MCF 10A (cell line): ENCODE results near the gene CEMIP. TPM values are rescaled to one million over a fixed set of nuclear protein-coding genes. Genes with fewer than 3 reads are reported as not detected.

Experiments
- BruUV-seq: library from RNA; stranded (reverse); fragments of 400-500 nt; replicated peaks from 2 replicates; lab custom pipeline; 2021; lab: Mats Ljungman, UMichigan
- CTCF ChIA-PET: fragments of 300-600 bp; sonication (Branson Sonifier 250); formaldehyde crosslinking; extraction: SDS; loops from one replicate; lab custom pipeline; 2021; ENCODE audit warnings: antibody characterized with exemption, inconsistent platforms; lab: Yijun Ruan, JAX
- POLR2A ChIA-PET: fragments of 300-600, 350-650 bp; sonication (Branson Sonifier 250); formaldehyde crosslinking; extraction: SDS; loops from one replicate; lab custom pipeline; 2020; ENCODE audit warnings: antibody characterized with exemption, inconsistent platforms; lab: Yijun Ruan, JAX
- DNase-seq: peaks from one replicate; pipeline ENCODE4 v3.0.0-alpha.2; 2018; ENCODE audit not compliant: unreplicated experiment
- H3K27ac Mint-ChIP-seq: one replicate; pipeline ENCODE4 v1.8.0; 2022; ENCODE audit warnings: mild to moderate bottlenecking, low read depth, mixed read lengths; ENCODE audit not compliant: unreplicated experiment
- H3K27me3 Mint-ChIP-seq: one replicate; pipeline ENCODE4 v1.8.0; 2022; ENCODE audit warnings: mixed read lengths; ENCODE audit not compliant: insufficient read depth, unreplicated experiment
- H3K36me3 Mint-ChIP-seq: one replicate; pipeline ENCODE4 v1.8.0; 2022; ENCODE audit warnings: mild to moderate bottlenecking, moderate library complexity, mixed read lengths; ENCODE audit not compliant: insufficient read depth, unreplicated experiment
- H3K4me1 Mint-ChIP-seq: one replicate; pipeline ENCODE4 v1.8.0; 2022; ENCODE audit warnings: mixed read lengths; ENCODE audit not compliant: insufficient read depth, unreplicated experiment
- H3K4me3 Mint-ChIP-seq: one replicate; pipeline ENCODE4 v1.8.0; 2022; ENCODE audit warnings: mild to moderate bottlenecking, moderate library complexity, mixed read lengths; ENCODE audit not compliant: unreplicated experiment
- H3K9me3 Mint-ChIP-seq: one replicate; pipeline ENCODE4 v1.8.0; 2022; ENCODE audit warnings: mixed read lengths; ENCODE audit not compliant: unreplicated experiment
- intact Hi-C: fragments of 100-400 bp; cut with micrococcal nuclease; formaldehyde crosslinking; loops from 2 replicates; pipeline ENCODE4 v1.14.1; 2022
- total RNA-seq: library from RNA; stranded (reverse); gene quantifications from 2 replicates; pipeline ENCODE4 v1.2.3, GENCODE V29; 2022
- TF ChIP-seq, protein P1 (sequence below): fragments of 200-600 bp; IDR thresholded peaks from one replicate; pipeline ENCODE4 v1.8.0; 2022; ENCODE audit warnings: antibody characterized with exemption, mild to moderate bottlenecking; ENCODE audit not compliant: unreplicated experiment

CEMIP gene
- total RNA-seq, 1 experiment from 2014 or later = 0.14 TPM

DNA sequence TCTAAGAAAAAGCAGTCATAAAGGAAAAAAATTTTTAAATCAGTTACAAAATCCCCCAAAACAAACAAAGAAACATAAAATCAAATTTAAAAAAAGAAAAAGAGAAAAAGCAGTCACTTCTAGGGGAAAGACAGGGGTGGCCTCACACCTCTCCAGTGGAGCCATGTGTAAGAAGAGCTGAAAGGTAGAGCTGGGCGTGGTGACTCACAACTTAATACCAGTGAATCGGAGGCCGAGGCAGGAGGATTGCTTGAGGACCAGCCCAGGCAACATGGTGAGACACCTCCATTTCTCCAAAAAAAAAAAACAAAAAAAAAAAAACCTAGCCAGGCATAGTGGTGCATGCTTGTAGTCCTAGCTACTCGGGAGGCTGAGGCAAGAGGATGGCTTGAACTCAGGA is 195.7 kb downstream of the CEMIP start:
- CTCF ChIA-PET = interaction anchor here (0.5 to 1.6 kb wide), 11 partner anchors 11 to 1778 kb away, joined by 3 to 13 read pairs (median 4); partner anchors contain the start of gene CEMIP
- Mint-ChIP-seq H3K4me1 (peaks cover 6% of the 10 kb centered on the region), H3K4me3 (no peak overlapping the region), H3K9me3 (no peaks in the 10 kb centered on the region), H3K27ac (no peak overlapping the region), H3K27me3 (no peaks in the 10 kb centered on the region), H3K36me3 (peaks cover 32% of the 10 kb centered on the region)
- TF ChIP-seq, protein P1, sequence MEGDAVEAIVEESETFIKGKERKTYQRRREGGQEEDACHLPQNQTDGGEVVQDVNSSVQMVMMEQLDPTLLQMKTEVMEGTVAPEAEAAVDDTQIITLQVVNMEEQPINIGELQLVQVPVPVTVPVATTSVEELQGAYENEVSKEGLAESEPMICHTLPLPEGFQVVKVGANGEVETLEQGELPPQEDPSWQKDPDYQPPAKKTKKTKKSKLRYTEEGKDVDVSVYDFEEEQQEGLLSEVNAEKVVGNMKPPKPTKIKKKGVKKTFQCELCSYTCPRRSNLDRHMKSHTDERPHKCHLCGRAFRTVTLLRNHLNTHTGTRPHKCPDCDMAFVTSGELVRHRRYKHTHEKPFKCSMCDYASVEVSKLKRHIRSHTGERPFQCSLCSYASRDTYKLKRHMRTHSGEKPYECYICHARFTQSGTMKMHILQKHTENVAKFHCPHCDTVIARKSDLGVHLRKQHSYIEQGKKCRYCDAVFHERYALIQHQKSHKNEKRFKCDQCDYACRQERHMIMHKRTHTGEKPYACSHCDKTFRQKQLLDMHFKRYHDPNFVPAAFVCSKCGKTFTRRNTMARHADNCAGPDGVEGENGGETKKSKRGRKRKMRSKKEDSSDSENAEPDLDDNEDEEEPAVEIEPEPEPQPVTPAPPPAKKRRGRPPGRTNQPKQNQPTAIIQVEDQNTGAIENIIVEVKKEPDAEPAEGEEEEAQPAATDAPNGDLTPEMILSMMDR = no peak
- BruUV-seq = no TSS peak
- POLR2A ChIA-PET = interaction anchor here (0.7 to 1.6 kb wide), 5 partner anchors 14 to 407 kb away, joined by 3 to 5 read pairs (median 3); partner anchors contain the start of genes ABHD17C and MESD
- intact Hi-C loops = loop anchor here (5.0 kb wide), 1 partner anchor 292 kb away; no protein-coding TSS in a partner anchor
- no peak for DNase-seq

DNA sequence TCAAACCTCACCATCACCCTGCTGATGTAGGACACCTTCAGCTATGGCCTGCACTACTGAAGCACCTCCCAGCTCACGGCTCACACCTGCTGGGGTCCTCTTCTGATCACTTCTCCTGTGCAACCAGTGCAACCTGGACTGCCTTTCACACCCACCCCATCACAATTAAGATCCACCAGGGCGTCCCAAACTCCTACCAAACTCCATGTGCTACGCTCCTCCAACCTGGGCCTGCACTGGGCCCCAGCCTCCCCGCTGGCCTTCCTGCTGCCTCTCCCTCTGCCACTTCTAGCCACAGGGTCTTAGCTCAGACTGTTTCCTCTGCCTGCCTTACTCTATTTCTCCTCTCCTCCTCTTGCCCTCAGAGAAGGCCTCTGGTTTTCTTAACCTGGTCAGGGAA is 197.7 kb downstream of the CEMIP start:
- H3K36me3 Mint-ChIP-seq = peaks cover 47% of the 10 kb centered on the region

DNA sequence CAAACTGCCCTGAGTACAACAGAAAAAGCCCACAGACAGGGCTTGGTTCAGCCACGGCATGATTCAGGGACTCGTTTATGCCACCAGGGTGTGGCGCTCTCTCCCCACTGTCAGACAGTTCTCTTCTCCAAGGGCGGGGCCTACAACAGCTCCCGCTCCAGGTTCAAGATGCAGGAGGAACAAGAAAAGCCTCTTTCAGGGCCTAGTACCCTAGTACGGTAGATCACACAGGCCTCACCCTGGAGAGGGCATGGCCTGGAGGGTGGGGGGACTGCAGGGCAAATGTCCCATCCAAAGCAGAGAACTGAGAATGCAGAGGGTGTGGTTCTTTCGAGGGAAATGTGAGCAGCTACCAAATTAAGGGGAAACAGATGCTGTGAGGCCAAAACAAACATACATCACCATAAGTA is 198.5 kb downstream of the CEMIP start:
- POLR2A ChIA-PET = interaction anchor here (0.9 kb wide), 1 partner anchor 277 kb away, joined by 3 read pairs; no protein-coding TSS in a partner anchor
- Mint-ChIP-seq H3K36me3 (peaks cover 51% of the 10 kb centered on the region), H3K4me3 (no peak overlapping the region), H3K27ac (no peak overlapping the region), H3K4me1 (peaks cover 6% of the 10 kb centered on the region), H3K9me3 (no peaks in the 10 kb centered on the region), H3K27me3 (no peaks in the 10 kb centered on the region)
- no TSS peak for BruUV-seq
- CTCF ChIA-PET = interaction anchor here (0.6 to 1.8 kb wide), 5 partner anchors 59 to 289 kb away, joined by 3 to 19 read pairs (median 4); partner anchors contain the start of gene CEMIP
- intact Hi-C loops = loop anchor here (5.0 kb wide), 1 partner anchor 290 kb away; no protein-coding TSS in a partner anchor
- TF ChIP-seq, protein P1 = no peak
- peak; percentile 30 for DNase-seq

More for the DNA sequence above, 197.7 kb downstream of the CEMIP start:
- TF ChIP-seq, protein P1 = no peak
- POLR2A ChIA-PET = interaction anchor here (0.9 kb wide), 1 partner anchor 278 kb away, joined by 3 read pairs; no protein-coding TSS in a partner anchor
- intact Hi-C loops = loop anchor here (5.0 kb wide), 1 partner anchor 290 kb away; no protein-coding TSS in a partner anchor
- H3K27ac Mint-ChIP-seq = peak overlapping the region; percentile 80
- H3K9me3 Mint-ChIP-seq = no peaks in the 10 kb centered on the region
- CTCF ChIA-PET = interaction anchor here (0.8 to 1.8 kb wide), 5 partner anchors 11 to 290 kb away, joined by 3 to 19 read pairs (median 4); partner anchors contain the start of gene CEMIP
- peaks cover 6% of the 10 kb centered on the region for H3K4me1 Mint-ChIP-seq
- no peak overlapping the region for H3K4me3 Mint-ChIP-seq
- no peak for DNase-seq
- no peaks in the 10 kb centered on the region for H3K27me3 Mint-ChIP-seq
- no TSS peak for BruUV-seq

DNA sequence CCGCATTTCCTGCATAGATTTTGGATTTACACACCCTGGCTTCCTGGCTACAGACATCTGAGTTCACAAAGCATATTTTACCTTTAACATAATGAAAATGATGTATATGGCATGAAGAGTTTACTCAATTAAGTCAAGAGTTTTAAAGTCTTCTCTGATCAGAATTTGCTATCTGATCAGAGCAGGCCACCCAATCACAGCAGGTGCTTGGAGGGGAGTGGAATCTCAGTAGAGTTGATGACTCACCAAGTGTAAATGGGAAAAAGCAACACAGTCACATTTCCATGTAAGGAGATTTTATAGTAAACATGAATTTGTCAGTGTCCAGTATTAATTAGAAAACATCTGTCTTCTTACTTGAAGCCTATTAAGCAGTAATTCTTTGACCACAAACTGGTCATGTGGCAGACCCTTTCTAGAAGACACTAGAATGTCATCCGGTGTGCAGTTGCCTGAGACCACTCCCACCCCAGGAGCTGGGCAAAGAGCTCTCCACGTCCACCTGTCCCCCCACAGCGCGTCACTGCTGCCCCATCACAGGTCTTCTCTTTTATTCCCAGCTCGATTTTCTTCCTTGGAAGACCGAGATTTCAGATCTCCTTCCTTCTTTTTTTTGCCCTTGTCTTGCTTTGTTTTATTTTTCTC is 199.6 kb downstream of the CEMIP start:
- no peaks in the 10 kb centered on the region for H3K9me3 Mint-ChIP-seq
- no peak overlapping the region for H3K4me3 Mint-ChIP-seq
- H3K27ac Mint-ChIP-seq = peak overlapping the region; percentile 2
- TF ChIP-seq, protein P1 = no peak
- POLR2A ChIA-PET = interaction anchor here (0.6 to 1.2 kb wide), 3 partner anchors 9 to 198 kb away, joined by 3 to 4 read pairs (median 3); no protein-coding TSS in a partner anchor
- no peak for DNase-seq
- BruUV-seq = TSS peak; percentile 69
- intact Hi-C loops = loop anchor here (5.0 kb wide), 1 partner anchor 288 kb away; no protein-coding TSS in a partner anchor
- peaks cover 51% of the 10 kb centered on the region for H3K36me3 Mint-ChIP-seq
- peaks cover 11% of the 10 kb centered on the region for H3K4me1 Mint-ChIP-seq
- no peaks in the 10 kb centered on the region for H3K27me3 Mint-ChIP-seq
- CTCF ChIA-PET = interaction anchor here (0.6 to 2.4 kb wide), 5 partner anchors 9 to 412 kb away, joined by 3 to 21 read pairs (median 7); no protein-coding TSS in a partner anchor
